Astrocyte (in vitro differentiated cells and primary cell): Measurements from ENCODE around the gene LRP1B. TPM values are rescaled to one million over a fixed set of nuclear protein-coding genes. Genes with fewer than 3 reads are reported as not detected.

Source experiments
- DNase-seq: peaks from one replicate; pipeline ENCODE4 v3.0.0-alpha.2; 2010; ENCODE audit warnings: low read depth
- FAIRE-seq: peaks from 2 replicates; lab custom pipeline; 2011; peaks lifted over from hg19 to GRCh38; lab: Jason Lieb, UNC
- H2AFZ ChIP-seq: 2 replicates; pipeline ENCODE4 v1.6.0; 2012; ENCODE audit warnings: low read depth, low read length, inconsistent platforms
- H3K27ac ChIP-seq: 2 replicates; pipeline ENCODE4 v1.5.1; 2011; ENCODE audit warnings: low read depth, low read length, inconsistent platforms
- H3K27me3 ChIP-seq: 2 replicates; pipeline ENCODE4 v1.6.0; 2011; ENCODE audit warnings: low read length, inconsistent platforms; ENCODE audit not compliant: insufficient read depth
- H3K36me3 ChIP-seq: 2 replicates; pipeline ENCODE4 v1.5.1; 2011; ENCODE audit warnings: low read length, inconsistent platforms; ENCODE audit not compliant: insufficient read depth
- H3K4me1 ChIP-seq: 2 replicates; pipeline ENCODE4 v1.5.1; 2011; ENCODE audit warnings: low read length, inconsistent platforms; ENCODE audit not compliant: insufficient read depth
- H3K4me2 ChIP-seq: 2 replicates; pipeline ENCODE4 v1.6.0; 2012; ENCODE audit warnings: low read length, inconsistent platforms
- H3K4me3 ChIP-seq: 2 replicates; pipeline ENCODE4 v1.5.1; 2011; ENCODE audit warnings: low read depth, mild to moderate bottlenecking, low read length, inconsistent platforms; ENCODE audit not compliant: insufficient read depth
- H3K79me2 ChIP-seq: 2 replicates; pipeline ENCODE4 v1.6.0; 2012; ENCODE audit warnings: mild to moderate bottlenecking, low read length, inconsistent platforms; ENCODE audit not compliant: insufficient read depth
- H3K9ac ChIP-seq: 2 replicates; pipeline ENCODE4 v1.6.0; 2012; ENCODE audit warnings: mild to moderate bottlenecking, low read length, inconsistent platforms
- H3K9me3 ChIP-seq: 2 replicates; pipeline ENCODE4 v1.5.1; 2012; ENCODE audit warnings: low read depth, mild to moderate bottlenecking, low read length, inconsistent platforms; ENCODE audit not compliant: insufficient read depth
- H4K20me1 ChIP-seq: 2 replicates; pipeline ENCODE4 v1.6.0; 2012; ENCODE audit warnings: low read length, inconsistent platforms; ENCODE audit not compliant: insufficient read depth
- H3K27ac Mint-ChIP-seq: one replicate; pipeline ENCODE4 v1.8.0; 2021; ENCODE audit warnings: mild to moderate bottlenecking, mixed read lengths; ENCODE audit not compliant: unreplicated experiment
- H3K27me3 Mint-ChIP-seq: one replicate; pipeline ENCODE4 v1.8.0; 2021; ENCODE audit warnings: low read depth, mixed read lengths; ENCODE audit not compliant: unreplicated experiment
- H3K36me3 Mint-ChIP-seq: one replicate; pipeline ENCODE4 v1.8.0; 2021; ENCODE audit warnings: low read depth, mixed read lengths; ENCODE audit not compliant: unreplicated experiment
- H3K4me1 Mint-ChIP-seq: one replicate; pipeline ENCODE4 v1.8.0; 2021; ENCODE audit warnings: low read depth, mixed read lengths; ENCODE audit not compliant: unreplicated experiment
- H3K4me3 Mint-ChIP-seq: one replicate; pipeline ENCODE4 v1.8.0; 2021; ENCODE audit warnings: mild to moderate bottlenecking, moderate library complexity, mixed read lengths; ENCODE audit not compliant: unreplicated experiment
- H3K9me3 Mint-ChIP-seq: one replicate; pipeline ENCODE4 v1.8.0; 2021; ENCODE audit warnings: mild to moderate bottlenecking, mixed read lengths; ENCODE audit not compliant: unreplicated experiment
- EZH2 ChIP-seq: IDR thresholded peaks from 2 replicates; pipeline ENCODE4 v1.6.1; 2012; ENCODE audit warnings: mild to moderate bottlenecking, low read length, inconsistent platforms; ENCODE audit not compliant: insufficient read depth
- total RNA-seq: library from RNA; stranded (reverse); gene quantifications from 2 replicates; pipeline ENCODE4 v1.2.1, GENCODE V29; 2021
- TF ChIP-seq, protein P1 (sequence below): IDR thresholded peaks from 2 replicates; pipeline ENCODE4 v1.5.1; 2011; ENCODE audit warnings: low read depth, mild to moderate bottlenecking, inconsistent platforms, low read length, moderate library complexity; ENCODE audit not compliant: insufficient read depth

LRP1B gene
- total RNA-seq, 1 donor from 2014 or later: 1.5 TPM

DNA sequence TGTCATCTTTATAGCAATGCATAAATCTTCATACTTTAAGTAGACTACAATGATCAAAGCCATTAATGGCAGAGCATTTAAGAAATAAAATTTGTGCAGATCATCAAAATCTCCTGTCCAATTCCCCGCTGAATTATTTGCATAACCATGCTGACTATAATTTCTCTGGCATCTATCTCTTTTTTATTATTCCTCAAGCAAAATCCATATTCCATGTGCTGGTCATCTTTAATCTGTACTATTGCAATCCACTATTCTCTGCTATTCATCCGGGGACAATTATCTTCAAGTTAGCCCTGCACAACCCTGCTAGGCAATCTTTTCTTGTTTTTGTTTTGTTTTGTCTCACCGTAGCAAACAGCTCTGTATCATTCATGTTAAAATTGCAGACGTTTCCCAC, 1881.0 kb downstream of the LRP1B start:
- H3K4me2 ChIP-seq: no peak overlapping the region
- H3K9me3 Mint-ChIP-seq: no peaks in the 10 kb centered on the region
- no peaks in the 10 kb centered on the region for H3K27me3 ChIP-seq
- no peaks in the 10 kb centered on the region for H3K36me3 ChIP-seq
- no peaks in the 10 kb centered on the region for H3K4me1 ChIP-seq
- no peak overlapping the region for H3K9ac ChIP-seq
- H3K27ac Mint-ChIP-seq: no peak overlapping the region
- H2AFZ ChIP-seq: no peak overlapping the region
- H3K4me3 Mint-ChIP-seq: no peak overlapping the region
- no peak overlapping the region for H3K4me3 ChIP-seq
- no peaks in the 10 kb centered on the region for H3K79me2 ChIP-seq
- no peak for TF ChIP-seq EZH2
- TF ChIP-seq, protein P1, sequence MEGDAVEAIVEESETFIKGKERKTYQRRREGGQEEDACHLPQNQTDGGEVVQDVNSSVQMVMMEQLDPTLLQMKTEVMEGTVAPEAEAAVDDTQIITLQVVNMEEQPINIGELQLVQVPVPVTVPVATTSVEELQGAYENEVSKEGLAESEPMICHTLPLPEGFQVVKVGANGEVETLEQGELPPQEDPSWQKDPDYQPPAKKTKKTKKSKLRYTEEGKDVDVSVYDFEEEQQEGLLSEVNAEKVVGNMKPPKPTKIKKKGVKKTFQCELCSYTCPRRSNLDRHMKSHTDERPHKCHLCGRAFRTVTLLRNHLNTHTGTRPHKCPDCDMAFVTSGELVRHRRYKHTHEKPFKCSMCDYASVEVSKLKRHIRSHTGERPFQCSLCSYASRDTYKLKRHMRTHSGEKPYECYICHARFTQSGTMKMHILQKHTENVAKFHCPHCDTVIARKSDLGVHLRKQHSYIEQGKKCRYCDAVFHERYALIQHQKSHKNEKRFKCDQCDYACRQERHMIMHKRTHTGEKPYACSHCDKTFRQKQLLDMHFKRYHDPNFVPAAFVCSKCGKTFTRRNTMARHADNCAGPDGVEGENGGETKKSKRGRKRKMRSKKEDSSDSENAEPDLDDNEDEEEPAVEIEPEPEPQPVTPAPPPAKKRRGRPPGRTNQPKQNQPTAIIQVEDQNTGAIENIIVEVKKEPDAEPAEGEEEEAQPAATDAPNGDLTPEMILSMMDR: no peak
- no peaks in the 10 kb centered on the region for H3K27me3 Mint-ChIP-seq
- no peak overlapping the region for H3K27ac ChIP-seq
- DNase-seq (no peak), FAIRE-seq (no peak)
- H3K36me3 Mint-ChIP-seq: no peaks in the 10 kb centered on the region
- no peaks in the 10 kb centered on the region for H4K20me1 ChIP-seq
- no peaks in the 10 kb centered on the region for H3K4me1 Mint-ChIP-seq
- no peaks in the 10 kb centered on the region for H3K9me3 ChIP-seq

DNA sequence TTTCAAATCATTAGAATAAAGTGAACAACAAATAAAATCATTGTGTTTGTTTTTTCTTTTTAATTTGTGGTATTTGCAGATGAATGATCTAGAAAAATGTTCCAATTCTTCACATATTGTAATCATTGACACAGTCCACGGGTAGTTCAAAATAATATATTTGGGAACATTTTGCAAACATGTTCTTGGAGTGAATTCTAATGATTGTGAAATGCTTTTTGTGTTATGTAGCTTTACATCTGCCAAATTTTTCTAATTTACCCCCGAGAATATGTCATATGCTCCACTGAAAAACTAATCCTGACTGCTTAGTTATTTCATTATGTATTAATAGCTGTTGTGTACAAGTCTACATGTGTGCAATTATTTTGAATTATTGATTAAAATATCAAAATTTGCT, 1882.2 kb downstream of the LRP1B start:
- Histone ChIP-seq H3K4me2 (no peak overlapping the region), H4K20me1 (no peaks in the 10 kb centered on the region), H3K9ac (no peak overlapping the region), H3K4me3 (no peak overlapping the region), H3K79me2 (no peaks in the 10 kb centered on the region), H3K27me3 (no peaks in the 10 kb centered on the region), H3K4me1 (no peaks in the 10 kb centered on the region), H3K36me3 (no peaks in the 10 kb centered on the region), H2AFZ (no peak overlapping the region), H3K27ac (no peak overlapping the region), H3K9me3 (no peaks in the 10 kb centered on the region)
- no peak for FAIRE-seq
- TF ChIP-seq EZH2: no peak
- TF ChIP-seq, protein P1: no peak
- H3K4me1 Mint-ChIP-seq: no peaks in the 10 kb centered on the region
- no peaks in the 10 kb centered on the region for H3K36me3 Mint-ChIP-seq
- no peak overlapping the region for H3K4me3 Mint-ChIP-seq
- H3K9me3 Mint-ChIP-seq: no peaks in the 10 kb centered on the region
- H3K27me3 Mint-ChIP-seq: no peaks in the 10 kb centered on the region
- no peak for DNase-seq
- no peak overlapping the region for H3K27ac Mint-ChIP-seq

- Histone ChIP-seq H2AFZ (no peak overlapping the region), H3K79me2 (no peaks in the 10 kb centered on the region), H3K9me3 (no peaks in the 10 kb centered on the region), H3K4me2 (no peak overlapping the region), H4K20me1 (no peaks in the 10 kb centered on the region), H3K27ac (no peak overlapping the region), H3K27me3 (no peaks in the 10 kb centered on the region), H3K4me1 (no peaks in the 10 kb centered on the region), H3K9ac (no peak overlapping the region), H3K36me3 (no peaks in the 10 kb centered on the region), H3K4me3 (no peak overlapping the region)
- FAIRE-seq (no peak), DNase-seq (no peak)
- no peak for TF ChIP-seq EZH2
- TF ChIP-seq, protein P1: no peak
- H3K27me3 Mint-ChIP-seq: no peaks in the 10 kb centered on the region
- no peaks in the 10 kb centered on the region for H3K4me1 Mint-ChIP-seq
- no peaks in the 10 kb centered on the region for H3K9me3 Mint-ChIP-seq
- no peak overlapping the region for H3K4me3 Mint-ChIP-seq
- H3K27ac Mint-ChIP-seq: no peak overlapping the region
- no peaks in the 10 kb centered on the region for H3K36me3 Mint-ChIP-seq
Observed at GRCh38 chr2:140247451-140248195, 1883.2 kb downstream of the LRP1B start.
